ENCODE results near the gene CTSA.
"Not testable (repeated sequence)": the region's sequence is repeated elsewhere in the genome, so short reads cannot be mapped to it uniquely, and the experiment has no call there.

Gene CTSA

DNA sequence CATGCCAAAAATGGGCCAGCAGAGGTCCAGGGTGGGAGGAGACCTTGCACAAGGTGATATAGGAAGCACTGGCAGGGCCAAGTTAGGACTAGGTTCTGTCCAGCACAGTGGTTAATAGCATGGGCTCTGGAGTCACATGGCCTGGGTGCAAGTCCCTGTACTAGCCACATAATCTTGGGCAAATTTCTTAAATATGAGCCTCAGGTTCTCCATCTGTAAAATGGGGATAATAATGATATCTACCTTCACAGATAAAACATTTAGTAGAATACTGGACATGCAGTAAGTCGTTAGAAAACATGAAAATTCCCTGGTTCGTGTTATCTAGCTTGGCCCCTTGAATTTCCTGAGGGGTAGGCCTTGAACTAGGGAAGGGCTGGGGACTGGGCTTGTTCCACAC is 6.2 kb downstream of the CTSA start:
- no peak for DNase-seq

DNA sequence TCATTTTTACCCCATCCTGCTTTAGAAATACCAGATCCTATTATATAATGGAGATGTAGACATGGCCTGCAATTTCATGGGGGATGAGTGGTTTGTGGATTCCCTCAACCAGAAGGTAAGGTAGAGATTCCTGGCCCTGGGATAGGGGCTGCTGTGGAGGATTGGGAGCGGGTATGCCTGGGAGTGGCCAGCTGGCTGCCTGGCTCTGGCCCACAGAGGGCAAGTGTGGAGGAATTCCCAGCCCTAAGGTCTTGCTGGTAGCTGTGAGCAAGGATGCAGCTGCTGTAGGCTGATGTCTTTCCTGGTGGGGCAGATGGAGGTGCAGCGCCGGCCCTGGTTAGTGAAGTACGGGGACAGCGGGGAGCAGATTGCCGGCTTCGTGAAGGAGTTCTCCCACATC is 6.6 kb downstream of the CTSA start:
- DNase-seq, result no peak

GRCh38 chr20:45898285-45898684 is 7.2 kb downstream of the CTSA start:
- no peak for DNase-seq

- DNase-seq, result no peak
Measured at GRCh38 chr20:45899046-45899835, 8.1 kb downstream of the CTSA start.

DNA sequence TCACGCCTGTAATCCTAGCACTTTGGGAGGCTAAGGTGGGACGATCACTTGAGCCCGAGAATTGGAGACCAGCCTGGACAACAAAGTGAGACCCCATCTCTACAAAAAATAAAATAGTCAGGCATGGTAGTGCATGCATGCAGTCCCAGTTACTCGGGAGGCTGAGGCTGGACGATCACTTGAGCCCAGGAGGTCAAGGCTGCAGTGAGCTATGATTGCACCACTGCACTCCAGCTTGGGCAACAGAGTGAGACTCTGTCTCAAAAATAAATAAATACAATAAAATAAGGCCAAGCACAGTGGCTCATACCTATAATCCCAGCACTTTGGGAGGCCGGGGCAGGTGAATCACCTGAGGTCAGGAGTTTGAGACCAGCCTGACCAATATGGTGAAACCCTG is 10.2 kb downstream of the CTSA start:
- DNase-seq, result not testable (repeated sequence)

GRCh38 chr20:45902199-45902701 is 11.1 kb downstream of the CTSA start:
- no peak for DNase-seq

- no peak for DNase-seq
Measured at GRCh38 chr20:45904583-45905504, 13.7 kb downstream of the CTSA start.

GRCh38 chr20:45905505-45906079 is 14.5 kb downstream of the CTSA start:
- DNase-seq, result no peak

GRCh38 chr20:45907219-45907948 is 16.2 kb downstream of the CTSA start:
- no peak for DNase-seq

- DNase-seq, result no peak
Measured at GRCh38 chr20:45908084-45908483, 16.9 kb downstream of the CTSA start.

- no peak for DNase-seq
Measured at GRCh38 chr20:45909336-45909808, 18.2 kb downstream of the CTSA start.

GRCh38 chr20:45909817-45910669 is 18.9 kb downstream of the CTSA start:
- no peak for DNase-seq

GRCh38 chr20:45910670-45911485 is 19.7 kb downstream of the CTSA start:
- DNase-seq, result peak; percentile 94

DNA sequence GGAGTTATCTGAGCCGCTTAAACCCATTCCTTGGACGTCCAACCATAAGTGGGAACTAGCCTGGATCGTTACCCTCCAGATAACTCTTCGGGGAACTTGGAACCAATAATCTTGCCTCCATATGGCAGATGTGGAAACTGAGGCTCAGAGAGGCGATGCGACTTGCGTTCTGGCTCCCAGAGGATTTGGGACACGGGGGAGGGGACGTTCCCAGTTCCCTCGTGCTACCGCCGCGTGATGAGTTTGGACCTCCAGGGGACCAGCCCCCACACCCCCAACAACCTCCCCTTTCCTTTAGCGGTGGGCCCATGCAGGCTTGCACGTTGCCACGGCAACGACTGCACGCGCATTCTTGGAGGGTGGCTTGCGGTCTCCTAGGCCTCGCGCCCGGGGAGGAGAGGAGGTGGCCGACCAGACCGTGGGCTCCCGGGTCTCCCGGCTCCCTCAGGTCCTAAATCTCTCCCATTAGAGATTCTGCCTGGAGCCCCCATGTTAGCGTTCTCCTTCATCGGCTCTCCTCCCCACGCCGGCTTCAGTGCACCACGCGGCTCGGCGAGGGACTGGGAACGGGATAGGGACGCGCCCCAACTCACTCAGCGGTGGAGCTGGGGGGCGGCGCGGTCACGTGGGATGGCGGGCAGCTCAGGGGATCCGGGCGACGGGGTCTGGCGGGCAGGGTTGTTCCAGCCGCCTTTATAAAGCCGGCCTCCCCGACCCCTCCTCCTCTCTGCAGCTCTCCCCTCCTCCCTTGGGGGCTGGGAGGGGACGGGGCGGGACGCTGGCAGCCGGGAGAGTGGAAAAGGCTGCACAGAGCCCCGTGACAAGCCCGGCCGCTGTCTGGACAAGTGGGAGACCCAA is 20.6 kb downstream of the CTSA start, which contains the start of gene PLTP:
PLTP (minus strand) TSS at position 670 of the 858 bp plus-strand sequence. CDS start 703 bp downstream, outside the sequence.
- no peak for DNase-seq

DNA sequence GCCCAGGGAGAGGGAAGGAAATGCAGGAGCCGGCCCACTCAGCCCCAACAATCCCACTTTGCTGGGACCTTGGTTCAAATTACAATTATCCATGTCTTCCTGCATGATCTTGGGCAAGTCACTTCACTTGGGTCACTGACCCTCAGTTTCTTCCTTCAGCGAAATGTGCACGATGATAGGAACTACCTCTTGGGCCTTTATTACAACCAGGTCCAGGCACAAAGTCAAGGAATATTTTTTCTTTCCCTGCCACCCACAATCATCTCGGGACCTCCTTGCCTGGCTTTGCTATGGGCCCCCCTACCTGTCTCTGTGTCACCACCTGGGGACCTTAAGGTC is 21.2 kb downstream of the CTSA start:
- DNase-seq, result no peak

DNA sequence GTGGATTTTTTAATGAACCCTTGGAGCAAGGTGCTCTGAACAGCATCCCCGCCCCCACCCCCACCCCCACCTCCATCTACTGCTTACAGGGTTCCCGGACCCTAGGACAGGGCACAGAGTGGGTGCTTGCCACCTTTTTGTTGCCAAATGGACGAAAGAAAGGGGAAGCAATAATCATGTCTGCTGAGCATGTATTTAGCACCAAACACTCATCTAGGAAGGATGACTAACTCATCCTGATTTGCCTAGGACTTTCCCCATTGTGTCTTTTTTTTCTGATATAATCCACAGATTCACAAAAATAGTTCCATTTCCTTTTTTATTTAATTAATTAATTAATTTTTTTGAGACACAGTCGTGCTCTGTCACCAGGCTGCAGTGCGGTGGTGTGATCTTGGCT is 22.0 kb downstream of the CTSA start:
- DNase-seq, result no peak

GRCh38 chr20:45917790-45918141 is 26.6 kb downstream of the CTSA start:
- DNase-seq, result no peak

- DNase-seq, result no peak
Measured at GRCh38 chr20:45918182-45918737, 27.1 kb downstream of the CTSA start.

- DNase-seq, result no peak
Measured at GRCh38 chr20:45918779-45919537, 27.8 kb downstream of the CTSA start.
